ENCODE measurements around the gene ADAMTSL3.

The ADAMTSL3 gene

DNA sequence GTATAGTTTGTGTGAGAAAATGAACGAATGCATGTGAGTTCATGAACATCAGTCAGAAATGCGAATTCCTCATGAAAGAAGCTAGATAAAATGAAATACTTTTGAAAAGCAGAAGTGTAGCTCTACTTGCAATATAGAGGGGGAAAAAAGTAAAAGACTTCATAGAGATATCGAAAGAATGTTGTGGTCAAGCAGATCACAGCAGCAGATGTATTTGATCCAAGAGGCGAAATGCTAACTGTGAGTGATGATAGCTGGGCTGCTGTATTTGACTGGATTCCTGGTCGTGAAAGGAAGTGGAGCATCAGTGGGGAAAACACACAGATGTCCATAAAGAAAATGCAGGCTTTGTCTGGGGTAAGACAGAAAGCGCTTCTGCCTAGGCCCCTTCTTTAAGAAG lies 112.4 kb downstream of the ADAMTSL3 start:
- no peak for DNase-seq (ENCODE audit: low spot score)
- in situ Hi-C loops (cut with MboI; ENCODE audit: low sequenced_read_pairs, unreplicated experiment): no loop called here
- TF ChIP-seq, protein P1, sequence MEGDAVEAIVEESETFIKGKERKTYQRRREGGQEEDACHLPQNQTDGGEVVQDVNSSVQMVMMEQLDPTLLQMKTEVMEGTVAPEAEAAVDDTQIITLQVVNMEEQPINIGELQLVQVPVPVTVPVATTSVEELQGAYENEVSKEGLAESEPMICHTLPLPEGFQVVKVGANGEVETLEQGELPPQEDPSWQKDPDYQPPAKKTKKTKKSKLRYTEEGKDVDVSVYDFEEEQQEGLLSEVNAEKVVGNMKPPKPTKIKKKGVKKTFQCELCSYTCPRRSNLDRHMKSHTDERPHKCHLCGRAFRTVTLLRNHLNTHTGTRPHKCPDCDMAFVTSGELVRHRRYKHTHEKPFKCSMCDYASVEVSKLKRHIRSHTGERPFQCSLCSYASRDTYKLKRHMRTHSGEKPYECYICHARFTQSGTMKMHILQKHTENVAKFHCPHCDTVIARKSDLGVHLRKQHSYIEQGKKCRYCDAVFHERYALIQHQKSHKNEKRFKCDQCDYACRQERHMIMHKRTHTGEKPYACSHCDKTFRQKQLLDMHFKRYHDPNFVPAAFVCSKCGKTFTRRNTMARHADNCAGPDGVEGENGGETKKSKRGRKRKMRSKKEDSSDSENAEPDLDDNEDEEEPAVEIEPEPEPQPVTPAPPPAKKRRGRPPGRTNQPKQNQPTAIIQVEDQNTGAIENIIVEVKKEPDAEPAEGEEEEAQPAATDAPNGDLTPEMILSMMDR (IDR thresholded peaks at IDR 0.05; ENCODE audit: borderline replicate concordance, control extremely low read depth, extremely low read depth, insufficient read depth, missing control alignments): no peak

DNA sequence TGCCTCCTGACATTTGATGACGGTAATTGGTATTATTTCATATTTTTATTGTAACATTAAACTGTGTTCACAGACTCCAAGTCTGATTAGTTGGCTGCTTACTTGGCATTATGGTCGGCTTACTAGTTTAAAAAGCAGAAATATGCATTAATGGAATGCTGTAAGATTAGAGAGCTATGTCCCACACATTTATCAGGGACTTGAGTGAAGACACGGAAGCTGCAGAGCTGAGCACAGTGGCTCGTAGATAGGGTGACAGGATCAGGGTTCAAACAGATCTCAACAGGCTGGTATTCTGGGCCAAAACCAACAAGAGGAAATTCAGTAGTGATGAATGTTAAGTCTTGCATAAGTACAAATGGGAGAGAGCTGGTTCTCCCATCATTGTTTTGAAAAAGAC lies 113.8 kb downstream of the ADAMTSL3 start:
- in situ Hi-C loops (cut with MboI; ENCODE audit: low sequenced_read_pairs, unreplicated experiment): no loop called here
- TF ChIP-seq, protein P1 (IDR thresholded peaks at IDR 0.05; ENCODE audit: borderline replicate concordance, control extremely low read depth, extremely low read depth, insufficient read depth, missing control alignments): no peak
- DNase-seq (ENCODE audit: low spot score): no peak

DNA sequence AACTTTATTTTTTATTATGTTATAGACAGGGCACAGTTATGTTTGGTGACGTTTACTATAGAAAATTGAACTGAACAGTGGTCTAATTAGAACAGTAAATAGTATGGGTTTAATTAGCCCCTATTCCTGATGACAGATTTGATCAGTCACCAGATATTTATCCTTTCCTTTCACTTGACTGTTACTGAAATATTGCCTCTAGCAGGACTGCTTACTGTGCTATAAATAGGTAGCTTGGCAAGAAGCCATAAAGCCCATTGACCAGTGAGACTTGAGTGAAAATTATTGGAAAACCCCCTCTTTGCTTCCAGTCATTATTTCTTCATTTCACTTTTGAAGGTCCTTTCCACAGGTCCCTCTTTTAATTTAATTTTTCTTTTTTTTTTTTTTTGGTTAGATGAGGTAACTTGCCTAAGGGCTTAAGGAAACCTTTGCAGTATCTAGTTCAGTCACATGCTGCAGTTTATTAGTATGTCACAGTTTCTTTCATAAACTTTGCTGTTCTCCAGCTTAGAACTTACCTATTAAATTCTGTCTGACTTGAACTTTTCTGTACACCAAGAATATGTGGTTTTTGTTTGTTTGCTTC lies 115.6 kb downstream of the ADAMTSL3 start:
- DNase-seq (ENCODE audit: low spot score): no peak
- in situ Hi-C loops (cut with MboI; ENCODE audit: low sequenced_read_pairs, unreplicated experiment): no loop called here
- TF ChIP-seq, protein P1 (IDR thresholded peaks at IDR 0.05; ENCODE audit: borderline replicate concordance, control extremely low read depth, extremely low read depth, insufficient read depth, missing control alignments): no peak

DNA sequence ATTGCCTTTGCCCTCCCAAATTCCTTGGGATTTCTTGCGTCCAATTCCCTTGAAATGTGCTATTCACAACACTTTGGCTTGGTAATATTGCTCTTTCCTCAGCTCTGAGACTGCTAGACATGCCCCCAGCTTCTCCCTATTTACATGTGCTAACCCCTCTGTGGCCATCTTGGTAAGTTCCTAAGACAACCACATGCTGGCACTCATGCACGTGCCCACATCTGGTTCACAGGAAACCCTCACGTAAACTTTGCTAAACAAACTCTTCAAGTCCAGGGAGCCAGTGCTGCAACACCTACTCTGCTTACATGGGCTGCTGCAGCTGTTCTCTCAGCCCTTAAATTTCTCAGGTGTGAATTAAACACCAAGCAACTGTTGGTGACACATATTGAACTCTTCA lies 121.8 kb downstream of the ADAMTSL3 start:
- TF ChIP-seq, protein P1 (IDR thresholded peaks at IDR 0.05; ENCODE audit: borderline replicate concordance, control extremely low read depth, extremely low read depth, insufficient read depth, missing control alignments): no peak
- no peak for DNase-seq (ENCODE audit: low spot score)
- in situ Hi-C loops (cut with MboI; ENCODE audit: low sequenced_read_pairs, unreplicated experiment): no loop called here

DNA sequence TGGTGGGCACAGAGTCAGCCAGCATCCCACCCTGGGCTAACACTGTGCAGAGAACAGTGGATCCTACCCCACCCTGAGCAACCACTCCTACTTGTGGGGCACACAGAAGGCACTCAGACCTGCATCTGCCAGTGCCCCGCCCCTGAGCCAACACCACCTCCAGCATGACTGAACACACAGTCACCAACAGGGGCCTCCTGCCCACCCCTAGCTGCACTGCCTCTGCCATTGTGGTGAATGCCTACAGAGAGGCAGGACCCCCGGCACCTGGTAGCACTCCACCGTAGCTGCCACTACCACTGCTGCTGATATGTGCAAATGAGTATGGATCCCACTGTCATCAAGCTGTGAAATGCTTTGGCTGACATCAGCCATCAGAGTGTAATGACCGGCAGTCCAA lies 123.1 kb downstream of the ADAMTSL3 start:
- TF ChIP-seq, protein P1 (IDR thresholded peaks at IDR 0.05; ENCODE audit: borderline replicate concordance, control extremely low read depth, extremely low read depth, insufficient read depth, missing control alignments): no peak
- in situ Hi-C loops (cut with MboI; ENCODE audit: low sequenced_read_pairs, unreplicated experiment): no loop called here

DNA sequence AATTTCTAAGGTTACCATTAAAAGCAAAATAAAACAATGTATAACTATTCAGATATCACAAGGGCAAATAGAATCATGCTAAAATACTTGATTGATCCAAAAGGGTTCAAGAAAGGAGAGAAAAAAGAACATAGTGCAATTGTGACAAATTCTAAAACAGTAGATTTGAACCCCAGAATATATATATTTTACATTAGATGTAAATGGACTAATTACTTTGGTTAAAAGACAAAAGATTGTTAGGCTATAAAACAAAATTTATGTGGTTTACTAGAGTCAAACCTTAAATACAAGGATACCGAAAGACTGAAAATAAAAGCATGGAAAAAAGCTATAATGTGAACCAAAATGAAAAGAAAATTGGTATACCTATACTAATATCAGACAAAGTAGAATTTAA lies 129.3 kb downstream of the ADAMTSL3 start:
- DNase-seq (ENCODE audit: low spot score): no peak
- in situ Hi-C loops (cut with MboI; ENCODE audit: low sequenced_read_pairs, unreplicated experiment): no loop called here

More for the DNA sequence above, 123.1 kb downstream of the ADAMTSL3 start:
- no peak for DNase-seq (ENCODE audit: low spot score)

More for the DNA sequence above, 129.3 kb downstream of the ADAMTSL3 start:
- TF ChIP-seq, protein P1 (IDR thresholded peaks at IDR 0.05; ENCODE audit: borderline replicate concordance, control extremely low read depth, extremely low read depth, insufficient read depth, missing control alignments): no peak

Data from GM13976 (cell line).